CD14-positive monocyte (primary cell): Measurements from ENCODE around the gene HRH2. TPM values are rescaled to one million over a fixed set of nuclear protein-coding genes. Genes with fewer than 3 reads are reported as not detected.

Experiments used
- DNase-seq, 3 donors: peaks; one replicate each; pipeline ENCODE4 v3.0.0-alpha.2; 2011 to 2022
- H2AFZ ChIP-seq: 2 replicates; pipeline ENCODE4 v1.6.0; 2012; ENCODE audit warnings: mild to moderate bottlenecking, low read depth, low read length, inconsistent platforms; ENCODE audit not compliant: insufficient read depth, poor library complexity, severe bottlenecking
- H3K27ac ChIP-seq, 2 donors: 1 replicate in 1 of 2; 2 replicates in 1 of 2; pipeline ENCODE4 v1.5.1; 2012 to 2013; ENCODE audit warnings: low read length in 2 of 2, control low read depth in 1 of 2, inconsistent platforms in 1 of 2, low read depth in 1 of 2, mild to moderate bottlenecking in 1 of 2
- H3K27me3 ChIP-seq, 2 donors: one replicate each; pipeline versions ENCODE4 v1.6.0 to v1.6.1; 2011 to 2013; ENCODE audit warnings: low read length in 2 of 2; ENCODE audit not compliant: control insufficient read depth in 2 of 2, insufficient read depth in 2 of 2
- H3K36me3 ChIP-seq, 2 donors: replicated peaks in 1 of 2; 1 replicate in 1 of 2; 2 replicates in 1 of 2; pipeline versions ENCODE4 v1.5.1 to v1.6.1; 2012 to 2013; ENCODE audit warnings: low read length in 2 of 2, control low read depth in 1 of 2, inconsistent platforms in 1 of 2, mild to moderate bottlenecking in 1 of 2; ENCODE audit not compliant: insufficient read depth in 2 of 2, control insufficient read depth in 1 of 2
- H3K4me1 ChIP-seq, 2 donors: 1 replicate in 1 of 2; 2 replicates in 1 of 2; pipeline versions ENCODE4 v1.5.1 to v1.6.1; 2012 to 2013; ENCODE audit warnings: low read length in 2 of 2, control low read depth in 1 of 2, inconsistent platforms in 1 of 2, mild to moderate bottlenecking in 1 of 2, moderate library complexity in 1 of 2; ENCODE audit not compliant: insufficient read depth in 2 of 2, control insufficient read depth in 1 of 2
- H3K4me2 ChIP-seq: replicated peaks from 2 replicates; pipeline ENCODE3; 2012; ENCODE audit warnings: low read length, moderate library complexity, mild to moderate bottlenecking; ENCODE audit not compliant: poor library complexity, severe bottlenecking; ENCODE audit errors: extremely low read depth
- H3K4me3 ChIP-seq, 3 experiments: fragments of 200-600 bp in 1 of 3; sonication (generic) in 1 of 3; replicated peaks in 1 of 3; 1 replicate in 2 of 3; 2 replicates in 1 of 3; pipeline ENCODE4 v1.5.1; 2011 to 2013; ENCODE audit warnings: low read length in 3 of 3, mild to moderate bottlenecking in 3 of 3, control low read depth in 2 of 3, low read depth in 2 of 3, inconsistent platforms in 1 of 3, moderate library complexity in 1 of 3
- H3K79me2 ChIP-seq: 2 replicates; pipeline ENCODE4 v1.6.0; 2012; ENCODE audit warnings: mild to moderate bottlenecking, control low read depth, inconsistent platforms, low read length, moderate library complexity; ENCODE audit not compliant: insufficient read depth
- H3K9ac ChIP-seq: 2 replicates; pipeline ENCODE4 v1.6.0; 2017; ENCODE audit warnings: low read length, mild to moderate bottlenecking; ENCODE audit not compliant: insufficient read depth, poor library complexity, severe bottlenecking
- H3K9me3 ChIP-seq, 2 donors: replicated peaks in 1 of 2; 1 replicate in 1 of 2; 2 replicates in 1 of 2; pipeline versions ENCODE4 v1.5.1 to v1.6.1; 2012 to 2013; ENCODE audit warnings: low read length in 2 of 2, control low read depth in 1 of 2; ENCODE audit not compliant: control insufficient read depth in 1 of 2, insufficient read depth in 1 of 2
- H4K20me1 ChIP-seq: 2 replicates; pipeline ENCODE4 v1.6.0; 2012; ENCODE audit warnings: mild to moderate bottlenecking, low read length, control low read depth, moderate library complexity; ENCODE audit not compliant: insufficient read depth
- H3K27ac Mint-ChIP-seq, 7 donors: one replicate each; pipeline ENCODE4 v1.8.0; 2020; ENCODE audit warnings: mild to moderate bottlenecking in 7 of 7, mixed read lengths in 7 of 7, moderate library complexity in 6 of 7, inconsistent platforms in 2 of 7
- H3K27me3 Mint-ChIP-seq, 3 donors: one replicate each; pipeline ENCODE4 v1.8.0; 2021 to 2022; ENCODE audit warnings: low read depth in 3 of 3, mild to moderate bottlenecking in 3 of 3, mixed read lengths in 3 of 3, moderate library complexity in 3 of 3, inconsistent platforms in 1 of 3
- H3K36me3 Mint-ChIP-seq, 2 donors: one replicate each; pipeline ENCODE4 v1.8.0; 2020; ENCODE audit warnings: mixed read lengths in 2 of 2, inconsistent platforms in 1 of 2, mild to moderate bottlenecking in 1 of 2
- H3K4me1 Mint-ChIP-seq: one replicate; pipeline ENCODE4 v1.8.0; 2020; ENCODE audit warnings: mild to moderate bottlenecking, mixed read lengths
- H3K4me3 Mint-ChIP-seq, 2 donors: one replicate each; pipeline ENCODE4 v1.8.0; 2020; ENCODE audit warnings: mild to moderate bottlenecking in 2 of 2, mixed read lengths in 2 of 2, moderate library complexity in 1 of 2
- H3K9me3 Mint-ChIP-seq, 7 donors: one replicate each; pipeline ENCODE4 v1.8.0; 2020 to 2022; ENCODE audit warnings: mixed read lengths in 7 of 7, mild to moderate bottlenecking in 6 of 7, moderate library complexity in 6 of 7, inconsistent platforms in 2 of 7
- WGBS: methylation state at CpG from one replicate; pipeline ENCODE4 v1.1.5; 2013; ENCODE audit warnings: missing lambda C conversion rate; ENCODE audit not compliant: insufficient coverage; 5-methylcytosine and 5-hydroxymethylcytosine counted together
- intact Hi-C, 2 donors: fragments of 100-400 bp; cut with micrococcal nuclease; formaldehyde crosslinking; loops; one replicate each; pipeline versions ENCODE4 v1.15.0 to v1.15.1; 2023
- polyA plus RNA-seq, 3 donors: library from polyadenylated mRNA; depleted of rRNA in 1 of 3; unstranded in 2 of 3; stranded (reverse) in 1 of 3; fragments of 300-500 nt in 2 of 3; fragments of >200 nt in 1 of 3; fragmentation: Illumina TruSeq in 2 of 3; gene quantifications; 1 replicate in 2 of 3; 2 replicates in 1 of 3; pipeline ENCODE4 v1.2.3, GENCODE V29; 2012 to 2021
- TF ChIP-seq, protein P1 (sequence below): fragments of 200-600 bp; IDR thresholded peaks from one replicate; pipeline ENCODE4 v1.8.0; 2022; ENCODE audit warnings: antibody characterized with exemption, mild to moderate bottlenecking

The HRH2 gene
- polyA plus RNA-seq, 3 donors = 10.6 to 71.7 (median 25.5) TPM

DNA sequence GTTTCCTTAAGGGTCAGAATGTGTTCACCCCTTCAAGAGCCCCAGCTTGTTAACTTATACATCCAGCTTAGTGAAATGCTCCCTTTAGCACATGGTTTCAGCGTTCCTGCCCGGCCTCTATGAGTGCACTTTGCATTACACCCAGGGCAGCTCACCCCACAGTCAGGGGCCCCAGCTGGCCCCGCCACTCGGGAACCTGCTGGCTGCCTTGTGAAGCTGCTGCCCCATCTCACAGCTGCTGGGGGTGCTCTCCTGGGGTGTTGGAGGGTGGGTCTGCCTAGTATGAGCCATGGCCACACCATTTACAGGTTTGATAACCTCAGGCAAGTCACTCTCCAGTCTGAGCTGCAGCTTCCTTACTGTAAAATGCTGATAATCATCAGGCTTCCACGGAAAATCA, 32.2 kb downstream of the HRH2 start:
- peak overlapping the region in 1 of 2 donors; percentile 83 for H3K4me3 Mint-ChIP-seq
- peaks cover 95% of the 10 kb centered on the region for H3K4me1 Mint-ChIP-seq
- Histone ChIP-seq H3K4me1 (peaks cover 85 to 99% of the 10 kb centered on the region in 2 donors), H3K9ac (peak overlapping the region; percentile 49), H3K27ac (peak overlapping the region; percentile 85 to 92), H4K20me1 (peaks cover 20% of the 10 kb centered on the region), H3K4me2 (peak overlapping the region; percentile 56), H3K4me3 (peak overlapping the region in 1 of 3 experiments; percentile 59), H3K36me3 (peaks cover 30 to 35% of the 10 kb centered on the region in 2 donors), H2AFZ (no peak overlapping the region), H3K9me3 (no peaks in the 10 kb centered on the region), H3K27me3 (no peaks in the 10 kb centered on the region), H3K79me2 (peaks cover 94% of the 10 kb centered on the region)
- peak overlapping the region; percentile 95 to 100 (median 98) for H3K27ac Mint-ChIP-seq
- peaks cover 39 to 84% of the 10 kb centered on the region in 2 donors for H3K36me3 Mint-ChIP-seq
- peaks cover 0 to 9% (median 3%) of the 10 kb centered on the region in 7 donors for H3K9me3 Mint-ChIP-seq
- H3K27me3 Mint-ChIP-seq = peaks cover 0 to 3% (median 2%) of the 10 kb centered on the region in 3 donors
- no peak for DNase-seq
- WGBS = 75% methylated on average over 5 of the region's 5 CpGs
- intact Hi-C loops = loop anchor here (5.0 to 10.0 kb wide), 2 partner anchors 33 to 75 kb away; partner anchors contain the start of gene HRH2 (in 2 of the 2)
- TF ChIP-seq, protein P1, sequence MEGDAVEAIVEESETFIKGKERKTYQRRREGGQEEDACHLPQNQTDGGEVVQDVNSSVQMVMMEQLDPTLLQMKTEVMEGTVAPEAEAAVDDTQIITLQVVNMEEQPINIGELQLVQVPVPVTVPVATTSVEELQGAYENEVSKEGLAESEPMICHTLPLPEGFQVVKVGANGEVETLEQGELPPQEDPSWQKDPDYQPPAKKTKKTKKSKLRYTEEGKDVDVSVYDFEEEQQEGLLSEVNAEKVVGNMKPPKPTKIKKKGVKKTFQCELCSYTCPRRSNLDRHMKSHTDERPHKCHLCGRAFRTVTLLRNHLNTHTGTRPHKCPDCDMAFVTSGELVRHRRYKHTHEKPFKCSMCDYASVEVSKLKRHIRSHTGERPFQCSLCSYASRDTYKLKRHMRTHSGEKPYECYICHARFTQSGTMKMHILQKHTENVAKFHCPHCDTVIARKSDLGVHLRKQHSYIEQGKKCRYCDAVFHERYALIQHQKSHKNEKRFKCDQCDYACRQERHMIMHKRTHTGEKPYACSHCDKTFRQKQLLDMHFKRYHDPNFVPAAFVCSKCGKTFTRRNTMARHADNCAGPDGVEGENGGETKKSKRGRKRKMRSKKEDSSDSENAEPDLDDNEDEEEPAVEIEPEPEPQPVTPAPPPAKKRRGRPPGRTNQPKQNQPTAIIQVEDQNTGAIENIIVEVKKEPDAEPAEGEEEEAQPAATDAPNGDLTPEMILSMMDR = no peak

DNA sequence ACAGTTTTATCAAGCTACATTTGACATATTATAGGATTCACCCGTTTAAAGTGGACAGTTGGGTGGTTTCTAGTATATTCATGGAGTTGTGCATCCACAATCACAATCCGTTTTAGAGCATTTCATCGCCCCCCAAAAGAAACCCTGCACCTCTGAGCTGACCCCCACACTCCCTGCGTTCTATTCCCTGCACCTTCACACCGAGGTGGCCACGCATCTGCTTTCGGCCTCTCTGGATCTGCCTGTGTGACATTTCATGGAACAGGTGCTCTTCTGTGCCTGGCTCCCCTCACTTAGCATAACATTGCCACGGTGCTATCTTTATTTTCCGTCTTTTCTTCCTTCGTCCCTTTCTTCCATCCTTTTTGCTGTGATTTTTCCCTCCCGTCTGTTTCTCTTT, 32.7 kb downstream of the HRH2 start:
- peaks cover 14% of the 10 kb centered on the region for H4K20me1 ChIP-seq
- H3K36me3 ChIP-seq = peaks cover 25 to 32% of the 10 kb centered on the region in 2 donors
- WGBS = 78% methylated on average over 8 of the region's 11 CpGs
- H3K4me1 ChIP-seq = peaks cover 86 to 100% of the 10 kb centered on the region in 2 donors
- Mint-ChIP-seq H3K27me3 (peaks cover 0 to 3% (median 2%) of the 10 kb centered on the region in 3 donors), H3K27ac (peak overlapping the region; percentile 94 to 100 (median 98)), H3K9me3 (peaks cover 0 to 9% (median 3%) of the 10 kb centered on the region in 7 donors), H3K4me1 (peaks cover 96% of the 10 kb centered on the region), H3K36me3 (peaks cover 37 to 84% of the 10 kb centered on the region in 2 donors), H3K4me3 (peak overlapping the region; percentile 67 to 91)
- H2AFZ ChIP-seq = no peak overlapping the region
- H3K27me3 ChIP-seq = no peaks in the 10 kb centered on the region
- peaks cover 94% of the 10 kb centered on the region for H3K79me2 ChIP-seq
- no peak for DNase-seq
- peak overlapping the region in 1 of 3 experiments; percentile 59 for H3K4me3 ChIP-seq
- H3K9me3 ChIP-seq = no peaks in the 10 kb centered on the region
- H3K27ac ChIP-seq = peak overlapping the region; percentile 85 to 92
- TF ChIP-seq, protein P1 = no peak
- peak overlapping the region; percentile 16 for H3K9ac ChIP-seq
- peak overlapping the region; percentile 56 for H3K4me2 ChIP-seq
- intact Hi-C loops = loop anchor here (5.0 to 10.0 kb wide), 2 partner anchors 33 to 76 kb away; partner anchors contain the start of gene HRH2 (in 2 of the 2)
